22Rv1 (cell line): ENCODE data around the gene CNPY3.

ENCODE experiments used
- H3K27ac ChIP-seq: fragments of 450-650 bp; 2 replicates; pipeline ENCODE4 v1.5.1; 2017
- ZFX ChIP-seq: fragments of 450-650 bp; IDR thresholded peaks from 2 replicates; pipeline ENCODE4 v1.6.1; 2017; ENCODE audit warnings: antibody characterized with exemption, borderline replicate concordance
- TF ChIP-seq, protein P1 (sequence below): fragments of 450-650 bp; IDR thresholded peaks from 2 replicates; pipeline ENCODE4 v1.5.1; 2017; ENCODE audit warnings: mild to moderate bottlenecking

CNPY3 gene

DNA sequence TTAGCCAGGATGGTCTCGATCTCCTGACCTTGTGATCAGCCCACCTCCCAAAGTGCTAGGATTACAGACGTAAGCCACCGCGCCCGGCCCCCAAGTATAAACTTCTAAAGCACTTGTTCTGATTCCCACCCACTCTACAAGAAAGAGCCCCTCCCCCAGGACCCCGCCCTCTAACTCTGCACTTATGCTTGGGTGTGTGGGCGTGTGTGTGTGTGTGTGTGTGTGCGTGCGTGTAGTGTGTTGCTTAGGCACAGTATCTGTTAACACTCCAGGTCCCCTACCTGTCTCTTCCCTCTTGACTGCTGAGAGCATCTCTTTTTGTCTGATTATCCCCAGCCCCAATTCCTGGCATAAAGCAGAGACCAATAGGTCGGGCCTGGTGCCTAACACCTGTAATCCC, 19.4 kb upstream of the CNPY3 start:
- H3K27ac ChIP-seq: no peak overlapping the region
- TF ChIP-seq, protein P1, sequence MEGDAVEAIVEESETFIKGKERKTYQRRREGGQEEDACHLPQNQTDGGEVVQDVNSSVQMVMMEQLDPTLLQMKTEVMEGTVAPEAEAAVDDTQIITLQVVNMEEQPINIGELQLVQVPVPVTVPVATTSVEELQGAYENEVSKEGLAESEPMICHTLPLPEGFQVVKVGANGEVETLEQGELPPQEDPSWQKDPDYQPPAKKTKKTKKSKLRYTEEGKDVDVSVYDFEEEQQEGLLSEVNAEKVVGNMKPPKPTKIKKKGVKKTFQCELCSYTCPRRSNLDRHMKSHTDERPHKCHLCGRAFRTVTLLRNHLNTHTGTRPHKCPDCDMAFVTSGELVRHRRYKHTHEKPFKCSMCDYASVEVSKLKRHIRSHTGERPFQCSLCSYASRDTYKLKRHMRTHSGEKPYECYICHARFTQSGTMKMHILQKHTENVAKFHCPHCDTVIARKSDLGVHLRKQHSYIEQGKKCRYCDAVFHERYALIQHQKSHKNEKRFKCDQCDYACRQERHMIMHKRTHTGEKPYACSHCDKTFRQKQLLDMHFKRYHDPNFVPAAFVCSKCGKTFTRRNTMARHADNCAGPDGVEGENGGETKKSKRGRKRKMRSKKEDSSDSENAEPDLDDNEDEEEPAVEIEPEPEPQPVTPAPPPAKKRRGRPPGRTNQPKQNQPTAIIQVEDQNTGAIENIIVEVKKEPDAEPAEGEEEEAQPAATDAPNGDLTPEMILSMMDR: no peak
- no peak for TF ChIP-seq ZFX

GRCh38 chr6:42911171-42912021, 17.9 kb upstream of the CNPY3 start:
- TF ChIP-seq, protein P1: 0 out of 2 replicates have a peak, but pooled peaks have one; percentile 11
- TF ChIP-seq ZFX: no peak
- H3K27ac ChIP-seq: no peak overlapping the region

DNA sequence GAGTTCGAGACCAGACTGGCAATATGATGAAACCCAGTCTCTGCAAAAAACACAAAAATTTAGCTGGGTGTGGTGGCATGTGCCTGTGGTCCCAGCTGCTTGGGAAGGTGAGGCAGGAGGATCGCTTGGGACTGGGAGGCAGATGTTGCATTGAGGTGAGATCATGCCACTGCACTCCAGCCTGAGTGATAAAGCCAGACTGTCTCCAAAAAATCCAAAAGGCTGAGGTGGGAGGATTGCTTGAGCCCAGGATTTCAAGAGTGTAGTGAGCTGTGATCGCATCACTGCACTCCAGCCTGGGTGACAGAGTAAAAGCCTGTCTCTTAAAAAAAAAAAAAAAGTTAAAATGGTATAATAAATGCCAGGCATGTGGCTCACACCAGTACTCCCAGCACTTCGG, 14.7 kb upstream of the CNPY3 start:
- no peak overlapping the region for H3K27ac ChIP-seq
- TF ChIP-seq, protein P1: no peak
- no peak for TF ChIP-seq ZFX

GRCh38 chr6:42915732-42916131, 13.5 kb upstream of the CNPY3 start, which contains the start of gene PTCRA:
PTCRA (plus strand) TSS chr6:42916053; CDS start chr6:42916070, 17 bp downstream.
- no peak within 1 kb of the TSS for H3K27ac ChIP-seq
- TF ChIP-seq, protein P1: no peak
- no peak for TF ChIP-seq ZFX

GRCh38 chr6:42916288-42916687, 13.0 kb upstream of the CNPY3 start:
- no peak overlapping the region for H3K27ac ChIP-seq
- no peak for TF ChIP-seq ZFX
- TF ChIP-seq, protein P1: no peak

DNA sequence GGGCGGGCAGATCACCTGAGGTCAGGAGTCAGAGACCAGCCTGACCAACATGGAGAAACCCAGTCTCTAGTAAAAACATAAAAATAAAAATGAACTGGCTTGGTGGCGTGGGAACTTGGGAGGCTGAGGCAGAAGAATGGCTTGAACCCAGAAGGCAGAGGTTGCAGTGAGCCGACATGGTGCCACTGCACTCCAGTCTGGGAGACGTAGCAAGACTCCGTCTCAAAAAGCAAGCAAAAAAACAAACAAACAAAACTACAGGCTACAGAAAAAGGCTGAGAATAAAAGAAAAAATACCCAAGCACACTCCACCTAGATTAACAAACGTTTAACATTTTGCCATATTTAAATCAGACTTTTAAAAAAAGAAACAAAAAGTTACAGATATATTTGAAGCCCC, 7.5 kb upstream of the CNPY3 start:
- no peak overlapping the region for H3K27ac ChIP-seq
- TF ChIP-seq, protein P1: no peak
- TF ChIP-seq ZFX: no peak

- no peak overlapping the region for H3K27ac ChIP-seq
- TF ChIP-seq ZFX: no peak
- TF ChIP-seq, protein P1: no peak
These were observed 5.6 kb upstream of the CNPY3 start for GRCh38 chr6:42923666-42924065.
